Measurements from ENCODE around the gene LRRC27. TPM values are rescaled to one million over a fixed set of nuclear protein-coding genes. Genes with fewer than 3 reads are reported as not detected.

LRRC27 gene
- polyA plus RNA-seq, 1 experiment: 9.2 TPM

GRCh38 chr10:132414402-132415016 is 82.5 kb downstream of the LRRC27 start:
- ChIA-PET CTCF (no interaction called here), POLR2A (no interaction called here)
- Histone ChIP-seq H3K27ac (ENCODE audit: low read depth, low read length) (no peak overlapping the region), H3K4me3 (ENCODE audit: low read depth, low read length) (no peak overlapping the region), H3K9me3 (ENCODE audit: control insufficient read depth, insufficient read depth, low read length) (no peaks in the 10 kb centered on the region; the same call in 1 of the 2 replicates), H3K27me3 (ENCODE audit: control insufficient read depth, insufficient read depth, low read length) (no peaks in the 10 kb centered on the region)
- DNase-seq (ENCODE audit: low read depth, low spot score): no peak
- TF ChIP-seq, protein P1, sequence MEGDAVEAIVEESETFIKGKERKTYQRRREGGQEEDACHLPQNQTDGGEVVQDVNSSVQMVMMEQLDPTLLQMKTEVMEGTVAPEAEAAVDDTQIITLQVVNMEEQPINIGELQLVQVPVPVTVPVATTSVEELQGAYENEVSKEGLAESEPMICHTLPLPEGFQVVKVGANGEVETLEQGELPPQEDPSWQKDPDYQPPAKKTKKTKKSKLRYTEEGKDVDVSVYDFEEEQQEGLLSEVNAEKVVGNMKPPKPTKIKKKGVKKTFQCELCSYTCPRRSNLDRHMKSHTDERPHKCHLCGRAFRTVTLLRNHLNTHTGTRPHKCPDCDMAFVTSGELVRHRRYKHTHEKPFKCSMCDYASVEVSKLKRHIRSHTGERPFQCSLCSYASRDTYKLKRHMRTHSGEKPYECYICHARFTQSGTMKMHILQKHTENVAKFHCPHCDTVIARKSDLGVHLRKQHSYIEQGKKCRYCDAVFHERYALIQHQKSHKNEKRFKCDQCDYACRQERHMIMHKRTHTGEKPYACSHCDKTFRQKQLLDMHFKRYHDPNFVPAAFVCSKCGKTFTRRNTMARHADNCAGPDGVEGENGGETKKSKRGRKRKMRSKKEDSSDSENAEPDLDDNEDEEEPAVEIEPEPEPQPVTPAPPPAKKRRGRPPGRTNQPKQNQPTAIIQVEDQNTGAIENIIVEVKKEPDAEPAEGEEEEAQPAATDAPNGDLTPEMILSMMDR (IDR thresholded peaks at IDR 0.05; ENCODE audit: low read depth, low read length): no peak

DNA sequence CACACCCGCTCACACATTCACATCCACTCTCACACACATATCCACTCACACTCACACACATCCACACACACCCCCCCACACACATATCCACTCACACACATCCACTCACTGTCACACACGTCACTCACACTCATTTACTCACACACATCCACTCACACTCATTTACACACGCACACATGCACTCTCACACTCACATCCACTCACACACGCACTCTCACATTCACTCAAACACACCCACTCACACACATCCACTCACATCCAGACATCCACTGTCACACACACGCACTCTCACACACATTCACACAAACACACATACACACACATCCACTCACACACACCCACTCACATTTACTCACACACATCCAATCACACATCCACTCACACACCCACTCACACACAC is 83.3 kb downstream of the LRRC27 start:
- ChIA-PET CTCF (no interaction called here), POLR2A (no interaction called here)
- TF ChIP-seq, protein P1 (IDR thresholded peaks at IDR 0.05; ENCODE audit: low read depth, low read length): no peak
- Histone ChIP-seq H3K4me3 (ENCODE audit: low read depth, low read length) (no peak overlapping the region), H3K27me3 (ENCODE audit: control insufficient read depth, insufficient read depth, low read length) (no peaks in the 10 kb centered on the region), H3K27ac (ENCODE audit: low read depth, low read length) (no peak overlapping the region), H3K9me3 (ENCODE audit: control insufficient read depth, insufficient read depth, low read length) (no peaks in the 10 kb centered on the region; the same call in 1 of the 2 replicates)
- no peak for DNase-seq (ENCODE audit: low read depth, low spot score)

- POLR2A ChIA-PET: no interaction called here
- H3K27ac ChIP-seq (ENCODE audit: low read depth, low read length): no peak overlapping the region
- TF ChIP-seq, protein P1 (IDR thresholded peaks at IDR 0.05; ENCODE audit: low read depth, low read length): no peak
- H3K4me3 ChIP-seq (ENCODE audit: low read depth, low read length): no peak overlapping the region
- H3K9me3 ChIP-seq (ENCODE audit: control insufficient read depth, insufficient read depth, low read length): no peaks in the 10 kb centered on the region; the same call in 1 of the 2 replicates
- no peaks in the 10 kb centered on the region for H3K27me3 ChIP-seq (ENCODE audit: control insufficient read depth, insufficient read depth, low read length)
- CTCF ChIA-PET: no interaction called here
- no peak for DNase-seq (ENCODE audit: low read depth, low spot score)
Measured at GRCh38 chr10:132415956-132416355, 84.0 kb downstream of the LRRC27 start.

- Histone ChIP-seq H3K27me3 (ENCODE audit: control insufficient read depth, insufficient read depth, low read length) (no peaks in the 10 kb centered on the region), H3K4me3 (ENCODE audit: low read depth, low read length) (no peak overlapping the region), H3K9me3 (ENCODE audit: control insufficient read depth, insufficient read depth, low read length) (no peaks in the 10 kb centered on the region; the same call in 1 of the 2 replicates), H3K27ac (ENCODE audit: low read depth, low read length) (no peak overlapping the region)
- CTCF ChIA-PET: no interaction called here
- no peak for DNase-seq (ENCODE audit: low read depth, low spot score)
- TF ChIP-seq, protein P1 (IDR thresholded peaks at IDR 0.05; ENCODE audit: low read depth, low read length): no peak
- POLR2A ChIA-PET: no interaction called here
Measured at GRCh38 chr10:132416566-132417256, 84.7 kb downstream of the LRRC27 start.

GRCh38 chr10:132417257-132417910 is 85.4 kb downstream of the LRRC27 start:
- H3K27ac ChIP-seq (ENCODE audit: low read depth, low read length): no peak overlapping the region

More at GRCh38 chr10:132417257-132417910, 85.4 kb downstream of the LRRC27 start:
- H3K27me3 ChIP-seq (ENCODE audit: control insufficient read depth, insufficient read depth, low read length): no peaks in the 10 kb centered on the region
- H3K4me3 ChIP-seq (ENCODE audit: low read depth, low read length): no peak overlapping the region
- no peaks in the 10 kb centered on the region; the same call in 1 of the 2 replicates for H3K9me3 ChIP-seq (ENCODE audit: control insufficient read depth, insufficient read depth, low read length)
- TF ChIP-seq, protein P1 (IDR thresholded peaks at IDR 0.05; ENCODE audit: low read depth, low read length): no peak
- POLR2A ChIA-PET: no interaction called here
- no peak for DNase-seq (ENCODE audit: low read depth, low spot score)
- CTCF ChIA-PET: no interaction called here
